Ishikawa (cell line): ENCODE measurements around the gene CHST11.

ENCODE experiments used
- EP300 ChIP-seq: IDR thresholded peaks from 2 replicates; pipeline ENCODE4 v1.6.1; 2012; ENCODE audit warnings: borderline replicate concordance
- FOXM1 ChIP-seq: IDR thresholded peaks from 2 replicates; pipeline ENCODE4 v1.6.1; 2012; ENCODE audit warnings: low read depth, borderline replicate concordance
- NFIC ChIP-seq: IDR thresholded peaks from 2 replicates; pipeline ENCODE4 v1.6.1; 2012
- RAD21 ChIP-seq: IDR thresholded peaks from 2 replicates; pipeline ENCODE4 v1.6.1; 2012; ENCODE audit warnings: low read depth
- TCF12 ChIP-seq: IDR thresholded peaks from 2 replicates; pipeline ENCODE4 v1.6.1; 2012; ENCODE audit warnings: low read depth
- TF ChIP-seq, protein P1 (sequence below): IDR thresholded peaks from 2 replicates; pipeline ENCODE4 v1.6.1; 2012
- TF ChIP-seq, protein P2 (sequence below): IDR thresholded peaks from 2 replicates; pipeline ENCODE4 v1.6.1; 2012; ENCODE audit warnings: low read depth, mild to moderate bottlenecking

DNA sequence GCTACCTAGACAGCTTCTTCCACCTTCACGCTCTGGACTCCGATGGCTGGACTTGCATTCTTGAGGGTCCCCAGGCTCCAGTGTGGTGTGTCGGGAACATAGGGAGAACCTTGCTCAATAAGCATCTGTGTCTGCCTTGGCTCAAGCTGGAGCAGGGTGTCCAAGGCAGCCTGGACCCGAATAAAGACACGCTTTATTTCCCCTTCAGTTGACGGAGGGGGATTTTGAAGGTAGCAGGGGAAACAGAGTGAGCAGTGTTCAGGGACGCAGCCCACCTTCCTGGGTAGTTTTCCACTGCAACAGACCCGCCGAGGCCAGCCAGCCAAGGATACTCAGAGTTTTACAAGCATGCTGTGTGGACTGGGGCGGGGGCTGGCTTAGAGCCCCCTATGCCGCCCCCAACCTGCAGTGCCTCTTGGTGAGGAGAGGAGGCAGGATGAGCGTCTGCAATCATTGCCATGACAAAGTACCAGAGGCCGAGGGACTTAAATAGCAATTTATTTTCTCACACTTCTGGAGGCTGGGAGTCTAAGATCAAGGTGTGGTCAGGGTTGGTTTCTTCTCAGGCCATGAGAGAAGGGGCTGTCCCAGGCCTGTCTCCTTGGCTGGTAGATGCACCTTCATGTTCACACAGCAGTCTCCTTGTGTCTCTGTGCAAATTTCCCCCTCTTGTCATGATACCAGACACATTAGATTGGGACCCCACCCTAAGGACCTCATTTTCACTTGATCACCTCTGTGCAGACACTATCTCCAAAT, 201.2 kb downstream of the CHST11 start:
- TF ChIP-seq, protein P1, sequence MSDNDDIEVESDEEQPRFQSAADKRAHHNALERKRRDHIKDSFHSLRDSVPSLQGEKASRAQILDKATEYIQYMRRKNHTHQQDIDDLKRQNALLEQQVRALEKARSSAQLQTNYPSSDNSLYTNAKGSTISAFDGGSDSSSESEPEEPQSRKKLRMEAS: no peak
- TF ChIP-seq TCF12 (no peak), EP300 (no peak), FOXM1 (no peak), NFIC (no peak), RAD21 (no peak)
- TF ChIP-seq, protein P2, sequence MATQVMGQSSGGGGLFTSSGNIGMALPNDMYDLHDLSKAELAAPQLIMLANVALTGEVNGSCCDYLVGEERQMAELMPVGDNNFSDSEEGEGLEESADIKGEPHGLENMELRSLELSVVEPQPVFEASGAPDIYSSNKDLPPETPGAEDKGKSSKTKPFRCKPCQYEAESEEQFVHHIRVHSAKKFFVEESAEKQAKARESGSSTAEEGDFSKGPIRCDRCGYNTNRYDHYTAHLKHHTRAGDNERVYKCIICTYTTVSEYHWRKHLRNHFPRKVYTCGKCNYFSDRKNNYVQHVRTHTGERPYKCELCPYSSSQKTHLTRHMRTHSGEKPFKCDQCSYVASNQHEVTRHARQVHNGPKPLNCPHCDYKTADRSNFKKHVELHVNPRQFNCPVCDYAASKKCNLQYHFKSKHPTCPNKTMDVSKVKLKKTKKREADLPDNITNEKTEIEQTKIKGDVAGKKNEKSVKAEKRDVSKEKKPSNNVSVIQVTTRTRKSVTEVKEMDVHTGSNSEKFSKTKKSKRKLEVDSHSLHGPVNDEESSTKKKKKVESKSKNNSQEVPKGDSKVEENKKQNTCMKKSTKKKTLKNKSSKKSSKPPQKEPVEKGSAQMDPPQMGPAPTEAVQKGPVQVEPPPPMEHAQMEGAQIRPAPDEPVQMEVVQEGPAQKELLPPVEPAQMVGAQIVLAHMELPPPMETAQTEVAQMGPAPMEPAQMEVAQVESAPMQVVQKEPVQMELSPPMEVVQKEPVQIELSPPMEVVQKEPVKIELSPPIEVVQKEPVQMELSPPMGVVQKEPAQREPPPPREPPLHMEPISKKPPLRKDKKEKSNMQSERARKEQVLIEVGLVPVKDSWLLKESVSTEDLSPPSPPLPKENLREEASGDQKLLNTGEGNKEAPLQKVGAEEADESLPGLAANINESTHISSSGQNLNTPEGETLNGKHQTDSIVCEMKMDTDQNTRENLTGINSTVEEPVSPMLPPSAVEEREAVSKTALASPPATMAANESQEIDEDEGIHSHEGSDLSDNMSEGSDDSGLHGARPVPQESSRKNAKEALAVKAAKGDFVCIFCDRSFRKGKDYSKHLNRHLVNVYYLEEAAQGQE: no peak
